ENCODE results near the gene SCARB1.

The SCARB1 gene

GRCh38 chr12:124790650-124791400 lies 72.8 kb downstream of the SCARB1 start:
- Mint-ChIP-seq H3K36me3 (ENCODE audit: low read depth) (peaks cover 16% of the 10 kb centered on the region), H3K27ac (no peak overlapping the region), H3K9me3 (peaks cover 4% of the 10 kb centered on the region), H3K27me3 (ENCODE audit: low read depth, poor library complexity) (no peaks in the 10 kb centered on the region), H3K4me3 (no peak overlapping the region), H3K4me1 (peaks cover 30% of the 10 kb centered on the region)
- TF ChIP-seq, protein P1, sequence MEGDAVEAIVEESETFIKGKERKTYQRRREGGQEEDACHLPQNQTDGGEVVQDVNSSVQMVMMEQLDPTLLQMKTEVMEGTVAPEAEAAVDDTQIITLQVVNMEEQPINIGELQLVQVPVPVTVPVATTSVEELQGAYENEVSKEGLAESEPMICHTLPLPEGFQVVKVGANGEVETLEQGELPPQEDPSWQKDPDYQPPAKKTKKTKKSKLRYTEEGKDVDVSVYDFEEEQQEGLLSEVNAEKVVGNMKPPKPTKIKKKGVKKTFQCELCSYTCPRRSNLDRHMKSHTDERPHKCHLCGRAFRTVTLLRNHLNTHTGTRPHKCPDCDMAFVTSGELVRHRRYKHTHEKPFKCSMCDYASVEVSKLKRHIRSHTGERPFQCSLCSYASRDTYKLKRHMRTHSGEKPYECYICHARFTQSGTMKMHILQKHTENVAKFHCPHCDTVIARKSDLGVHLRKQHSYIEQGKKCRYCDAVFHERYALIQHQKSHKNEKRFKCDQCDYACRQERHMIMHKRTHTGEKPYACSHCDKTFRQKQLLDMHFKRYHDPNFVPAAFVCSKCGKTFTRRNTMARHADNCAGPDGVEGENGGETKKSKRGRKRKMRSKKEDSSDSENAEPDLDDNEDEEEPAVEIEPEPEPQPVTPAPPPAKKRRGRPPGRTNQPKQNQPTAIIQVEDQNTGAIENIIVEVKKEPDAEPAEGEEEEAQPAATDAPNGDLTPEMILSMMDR (IDR thresholded peaks at IDR 0.05) = no peak
- DNase-seq = no peak

DNA sequence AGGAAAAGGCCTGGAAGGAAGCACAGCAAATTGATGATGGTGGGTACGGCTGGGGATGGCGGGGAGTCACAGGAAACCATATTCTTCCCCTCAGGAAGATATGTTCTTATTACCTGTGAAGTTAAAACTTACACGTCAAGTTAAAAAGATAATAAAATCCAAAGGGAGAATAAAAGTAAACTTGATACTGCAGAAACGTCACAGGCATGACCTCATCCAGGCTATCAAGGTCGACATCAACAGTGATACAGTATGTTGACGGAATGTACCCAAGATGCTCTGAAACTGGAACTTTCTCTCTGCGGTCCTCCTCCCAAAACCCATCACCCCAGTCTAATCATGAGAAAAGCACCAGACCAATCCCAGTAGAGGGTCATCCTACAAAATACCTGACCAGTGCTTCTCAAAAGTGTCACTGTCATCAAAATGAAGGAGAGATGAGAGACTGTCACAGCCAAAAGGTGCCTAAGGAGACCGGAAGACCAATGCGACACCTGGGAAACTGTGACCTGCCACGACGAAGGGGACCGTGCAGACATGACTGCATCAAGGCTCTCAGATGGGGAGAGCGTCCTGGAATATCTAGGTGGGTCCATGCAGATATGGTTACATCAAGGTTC lies 74.6 kb downstream of the SCARB1 start:
- no peak for DNase-seq
- H3K4me3 Mint-ChIP-seq = no peak overlapping the region
- TF ChIP-seq, protein P1 (IDR thresholded peaks at IDR 0.05) = no peak
- H3K4me1 Mint-ChIP-seq = peaks cover 23% of the 10 kb centered on the region
- H3K36me3 Mint-ChIP-seq (ENCODE audit: low read depth) = peaks cover 9% of the 10 kb centered on the region
- H3K27me3 Mint-ChIP-seq (ENCODE audit: low read depth, poor library complexity) = no peaks in the 10 kb centered on the region
- H3K9me3 Mint-ChIP-seq = peaks cover 3% of the 10 kb centered on the region
- no peak overlapping the region for H3K27ac Mint-ChIP-seq

- Mint-ChIP-seq H3K9me3 (no peaks in the 10 kb centered on the region), H3K4me3 (peak overlapping the region; percentile 93), H3K27me3 (ENCODE audit: low read depth, poor library complexity) (no peaks in the 10 kb centered on the region), H3K4me1 (peaks cover 19% of the 10 kb centered on the region), H3K36me3 (ENCODE audit: low read depth) (peaks cover 5% of the 10 kb centered on the region), H3K27ac (peak overlapping the region; percentile 57)
- TF ChIP-seq, protein P1 (IDR thresholded peaks at IDR 0.05) = no peak
- peak; percentile 90 for DNase-seq
Measured at GRCh38 chr12:124786061-124786964, 77.4 kb downstream of the SCARB1 start.

DNA sequence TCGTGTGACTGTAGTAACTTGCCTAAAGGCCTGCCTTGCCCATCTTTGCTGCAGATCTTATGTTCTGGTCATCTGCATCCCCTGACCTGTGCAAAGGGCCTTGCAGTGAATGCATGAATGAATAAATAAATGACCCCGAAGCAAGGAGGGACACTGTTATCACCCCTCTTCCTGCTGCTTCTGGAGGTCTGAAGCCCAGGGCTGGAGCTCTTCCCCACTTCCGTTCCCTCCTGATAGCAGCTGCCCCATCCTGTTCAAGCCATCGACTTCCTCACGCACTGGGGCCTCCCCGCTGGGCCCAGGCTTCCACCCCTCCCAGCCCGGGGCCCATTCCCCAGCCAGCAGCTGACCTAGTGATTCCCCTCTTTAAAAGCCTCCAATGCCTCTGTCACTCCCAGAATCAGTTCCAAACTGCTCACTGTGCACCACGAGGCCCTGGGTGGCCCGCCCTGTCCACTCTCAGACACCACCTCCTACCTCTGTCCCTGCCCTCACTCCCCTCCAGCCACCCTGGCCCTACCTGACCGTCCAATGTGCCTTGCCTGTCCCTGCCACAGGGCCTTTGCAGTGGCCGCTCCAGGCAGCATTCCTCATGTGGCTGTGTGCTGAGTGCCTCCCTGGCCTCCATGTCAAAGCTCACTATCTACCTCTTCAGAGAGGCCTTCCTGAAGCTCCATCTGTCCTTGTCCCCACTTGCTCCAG lies 78.6 kb downstream of the SCARB1 start:
- DNase-seq = no peak
- H3K4me3 Mint-ChIP-seq = no peak overlapping the region
- H3K9me3 Mint-ChIP-seq = no peaks in the 10 kb centered on the region
- no peak overlapping the region for H3K27ac Mint-ChIP-seq
- peaks cover 19% of the 10 kb centered on the region for H3K4me1 Mint-ChIP-seq
- no peaks in the 10 kb centered on the region for H3K27me3 Mint-ChIP-seq (ENCODE audit: low read depth, poor library complexity)
- TF ChIP-seq, protein P1 (IDR thresholded peaks at IDR 0.05) = no peak
- peaks cover 4% of the 10 kb centered on the region for H3K36me3 Mint-ChIP-seq (ENCODE audit: low read depth)

DNA sequence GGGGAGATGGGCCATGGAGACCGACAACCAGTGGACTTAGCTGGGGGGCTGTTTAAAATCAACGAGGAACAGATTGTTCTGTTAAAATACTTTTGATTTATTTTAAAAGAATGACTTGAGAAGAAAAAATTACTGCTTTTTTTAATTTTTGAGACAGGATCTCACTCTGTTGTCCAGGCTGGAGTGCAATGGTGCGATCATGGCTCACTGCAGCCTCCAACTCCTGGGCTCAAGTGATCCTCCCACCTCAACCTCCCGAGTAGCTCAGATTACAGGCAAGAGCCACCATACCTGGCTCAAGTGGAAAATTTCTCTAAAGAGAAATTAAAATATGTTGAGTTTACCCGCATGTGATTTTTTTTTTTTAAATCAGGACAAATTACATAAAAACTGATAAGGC lies 80.6 kb downstream of the SCARB1 start:
- Mint-ChIP-seq H3K27ac (peak overlapping the region; percentile 85), H3K36me3 (ENCODE audit: low read depth) (peaks cover 4% of the 10 kb centered on the region), H3K9me3 (no peaks in the 10 kb centered on the region), H3K4me1 (peaks cover 15% of the 10 kb centered on the region), H3K4me3 (no peak overlapping the region), H3K27me3 (ENCODE audit: low read depth, poor library complexity) (no peaks in the 10 kb centered on the region)
- TF ChIP-seq, protein P1 (IDR thresholded peaks at IDR 0.05) = no peak
- DNase-seq = no peak
